ENCODE measurements around the gene CHST4. TPM values are rescaled to one million over a fixed set of nuclear protein-coding genes. Genes with fewer than 3 reads are reported as not detected.

CHST4 gene
- polyA plus RNA-seq, 1 of the 3 experiments (the other 2 are of a cell fraction): 0.08 TPM

DNA sequence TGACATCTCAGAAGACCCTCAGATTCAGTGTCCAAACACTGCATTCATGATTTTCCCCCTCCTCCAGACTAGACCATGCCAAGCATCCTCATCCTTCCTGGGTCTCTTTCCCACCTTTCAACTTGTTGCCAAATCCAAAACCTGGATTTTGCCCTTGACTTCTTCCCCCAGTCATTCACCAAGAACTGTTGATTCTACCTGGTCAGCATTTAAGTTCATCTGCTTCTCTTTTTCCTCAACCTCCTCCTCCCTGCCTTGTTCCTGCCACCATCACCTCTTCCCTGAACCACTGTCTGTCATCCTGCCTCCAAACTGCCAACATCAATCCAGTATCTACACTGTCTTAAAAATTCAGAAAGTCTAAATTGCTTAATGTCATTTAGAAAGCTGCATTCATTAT is 20.9 kb downstream of the CHST4 start:
- no peaks in the 10 kb centered on the region for H3K4me1 ChIP-seq (ENCODE audit: control insufficient read depth in 1 of 2, insufficient read depth in 2 of 2, low read depth in 1 of 2, low read length in 1 of 2)
- TF ChIP-seq, protein P1, sequence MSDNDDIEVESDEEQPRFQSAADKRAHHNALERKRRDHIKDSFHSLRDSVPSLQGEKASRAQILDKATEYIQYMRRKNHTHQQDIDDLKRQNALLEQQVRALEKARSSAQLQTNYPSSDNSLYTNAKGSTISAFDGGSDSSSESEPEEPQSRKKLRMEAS (IDR thresholded peaks at IDR 0.05; ENCODE audit: low read depth): no peak
- TF ChIP-seq USF1 (IDR thresholded peaks at IDR 0.05; ENCODE audit: borderline replicate concordance, low read depth) (no peak), JUND (IDR thresholded peaks at IDR 0.05) (no peak), TEAD4 (IDR thresholded peaks at IDR 0.05; ENCODE audit: borderline replicate concordance, insufficient read depth) (no peak), CHD2 (IDR thresholded peaks at IDR 0.05; ENCODE audit: low read length, partially characterized antibody) (no peak), YY1 (IDR thresholded peaks at IDR 0.05; ENCODE audit: low read depth) (no peak)
- no peak overlapping the region for H3K27ac ChIP-seq (ENCODE audit: low read depth in 2 of 2, low read length in 1 of 2)
- CTCF ChIA-PET: interaction anchor here (2.5 kb wide), 1 partner anchor 64 kb away, joined by 7 read pairs; no protein-coding TSS in a partner anchor
- no peak overlapping the region for H3K4me2 ChIP-seq
- H3K4me3 ChIP-seq (ENCODE audit: low read depth in 2 of 2, low read length in 1 of 2): no peak overlapping the region
- no peak overlapping the region for H3K9ac ChIP-seq
- H3K9me2 ChIP-seq: no peaks in the 10 kb centered on the region
- H2AFZ ChIP-seq (ENCODE audit: low read depth): no peak overlapping the region
- no peaks in the 10 kb centered on the region for H3K36me3 ChIP-seq (replicated peaks in 1 of 2; ENCODE audit: control insufficient read depth in 1 of 2, insufficient read depth in 2 of 2, low read length in 1 of 2)
- no peaks in the 10 kb centered on the region for H3F3A ChIP-seq (replicated peaks; ENCODE audit: insufficient read depth)
- no peak for DNase-seq
- no peaks in the 10 kb centered on the region for H3K79me2 ChIP-seq (ENCODE audit: insufficient read depth)
- POLR2A ChIA-PET: no interaction called here
- no peaks in the 10 kb centered on the region for H4K20me1 ChIP-seq (ENCODE audit: insufficient read depth)
- H3K9me3 ChIP-seq: no peaks in the 10 kb centered on the region; the same call in 1 of the 2 replicates
- H3K27me3 ChIP-seq (ENCODE audit: insufficient read depth): no peaks in the 10 kb centered on the region; the same call in 1 of the 2 replicates

DNA sequence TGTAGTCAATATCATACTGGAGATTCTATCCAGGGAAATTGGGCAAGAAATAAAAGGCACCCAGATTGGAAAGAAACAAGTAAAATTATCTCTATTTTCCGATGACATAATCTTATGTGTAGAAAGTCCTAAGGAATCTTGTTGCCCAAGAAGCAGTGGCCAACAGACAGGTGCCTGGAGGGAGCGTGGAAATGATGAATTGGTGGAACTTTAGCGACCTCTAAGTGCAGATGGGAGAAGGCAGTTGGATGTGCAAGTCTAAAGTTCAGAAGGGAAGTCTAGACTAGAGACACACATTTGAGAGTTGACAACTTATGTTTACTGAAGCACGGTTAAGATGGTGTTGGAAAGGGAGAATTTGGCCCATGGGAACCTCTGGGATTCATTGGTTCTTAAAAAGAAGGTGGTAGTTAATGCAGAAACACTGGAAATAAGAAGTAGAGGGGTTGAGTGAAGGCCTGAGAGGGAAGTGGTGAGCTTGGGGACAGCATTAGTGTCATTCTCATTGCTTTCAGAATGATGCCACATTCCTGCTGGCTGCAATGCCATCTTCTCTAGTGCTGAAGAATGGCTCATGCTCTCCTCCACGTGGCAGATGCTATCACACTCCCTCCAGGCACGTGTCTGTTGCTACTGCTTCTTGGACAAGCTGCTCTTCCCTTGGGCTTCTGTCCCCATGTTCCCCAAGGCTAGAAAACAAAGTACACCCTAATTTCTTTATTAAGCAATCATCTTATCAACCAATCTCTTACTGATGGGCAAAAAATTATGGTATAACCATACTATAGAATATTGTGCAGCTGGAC is 26.7 kb downstream of the CHST4 start:
- no peak overlapping the region for H3K27ac ChIP-seq (ENCODE audit: low read depth in 2 of 2, low read length in 1 of 2)
- no peaks in the 10 kb centered on the region for H3K9me2 ChIP-seq
- no peak overlapping the region for H3K4me3 ChIP-seq (ENCODE audit: low read depth in 2 of 2, low read length in 1 of 2)
- POLR2A ChIA-PET: no interaction called here
- no peak for DNase-seq
- no peaks in the 10 kb centered on the region; the same call in 1 of the 2 replicates for H3K9me3 ChIP-seq
- no peak overlapping the region for H3K4me2 ChIP-seq
- H2AFZ ChIP-seq (ENCODE audit: low read depth): no peak overlapping the region
- H3K79me2 ChIP-seq (ENCODE audit: insufficient read depth): no peaks in the 10 kb centered on the region
- 9% methylated on average over 6 of the region's 6 CpGs for WGBS (ENCODE audit: low lambda C conversion rate)
- no peaks in the 10 kb centered on the region for H3K4me1 ChIP-seq (ENCODE audit: control insufficient read depth in 1 of 2, insufficient read depth in 2 of 2, low read depth in 1 of 2, low read length in 1 of 2)
- no peaks in the 10 kb centered on the region for H4K20me1 ChIP-seq (ENCODE audit: insufficient read depth)
- H3K9ac ChIP-seq: no peak overlapping the region
- no peaks in the 10 kb centered on the region for H3K36me3 ChIP-seq (replicated peaks in 1 of 2; ENCODE audit: control insufficient read depth in 1 of 2, insufficient read depth in 2 of 2, low read length in 1 of 2)
- CTCF ChIA-PET: interaction anchor here (1.0 to 1.3 kb wide), 3 partner anchors 12 to 58 kb away, joined by 3 to 4 read pairs (median 4); no protein-coding TSS in a partner anchor
- no peaks in the 10 kb centered on the region for H3F3A ChIP-seq (replicated peaks; ENCODE audit: insufficient read depth)
- no peaks in the 10 kb centered on the region; the same call in 1 of the 2 replicates for H3K27me3 ChIP-seq (ENCODE audit: insufficient read depth)
- TF ChIP-seq, protein P1 (IDR thresholded peaks at IDR 0.05; ENCODE audit: low read depth): no peak
- TF ChIP-seq CTCF (IDR thresholded peaks at IDR 0.05) (no peak), POLR2AphosphoS5 (IDR thresholded peaks at IDR 0.05; ENCODE audit: low read depth, low read length) (no peak), ZBTB33 (IDR thresholded peaks at IDR 0.05; ENCODE audit: borderline replicate concordance, low read depth) (no peak), MXI1 (IDR thresholded peaks at IDR 0.05; ENCODE audit: low read depth, low read length) (no peak), NRF1 (IDR thresholded peaks at IDR 0.05; ENCODE audit: low read depth, low read length) (no peak), USF1 (IDR thresholded peaks at IDR 0.05; ENCODE audit: borderline replicate concordance, low read depth) (no peak), JUND (IDR thresholded peaks at IDR 0.05) (no peak), SMC3 (IDR thresholded peaks at IDR 0.05; ENCODE audit: low read depth, low read length) (no peak), RAD21 (IDR thresholded peaks at IDR 0.05; ENCODE audit: low read length) (no peak), GATA2 (CRISPR knock-in tag; IDR thresholded peaks at IDR 0.05) (no peak), EZH2phosphoT487 (IDR thresholded peaks at IDR 0.05; ENCODE audit: borderline replicate concordance, low read depth) (no peak), YY1 (IDR thresholded peaks at IDR 0.05; ENCODE audit: low read depth) (no peak)
- TF ChIP-seq, protein P2, sequence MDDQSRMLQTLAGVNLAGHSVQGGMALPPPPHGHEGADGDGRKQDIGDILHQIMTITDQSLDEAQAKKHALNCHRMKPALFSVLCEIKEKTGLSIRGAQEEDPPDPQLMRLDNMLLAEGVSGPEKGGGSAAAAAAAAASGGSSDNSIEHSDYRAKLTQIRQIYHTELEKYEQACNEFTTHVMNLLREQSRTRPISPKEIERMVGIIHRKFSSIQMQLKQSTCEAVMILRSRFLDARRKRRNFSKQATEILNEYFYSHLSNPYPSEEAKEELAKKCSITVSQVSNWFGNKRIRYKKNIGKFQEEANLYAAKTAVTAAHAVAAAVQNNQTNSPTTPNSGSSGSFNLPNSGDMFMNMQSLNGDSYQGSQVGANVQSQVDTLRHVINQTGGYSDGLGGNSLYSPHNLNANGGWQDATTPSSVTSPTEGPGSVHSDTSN (IDR thresholded peaks at IDR 0.05): no peak
- TF ChIP-seq, protein P3, sequence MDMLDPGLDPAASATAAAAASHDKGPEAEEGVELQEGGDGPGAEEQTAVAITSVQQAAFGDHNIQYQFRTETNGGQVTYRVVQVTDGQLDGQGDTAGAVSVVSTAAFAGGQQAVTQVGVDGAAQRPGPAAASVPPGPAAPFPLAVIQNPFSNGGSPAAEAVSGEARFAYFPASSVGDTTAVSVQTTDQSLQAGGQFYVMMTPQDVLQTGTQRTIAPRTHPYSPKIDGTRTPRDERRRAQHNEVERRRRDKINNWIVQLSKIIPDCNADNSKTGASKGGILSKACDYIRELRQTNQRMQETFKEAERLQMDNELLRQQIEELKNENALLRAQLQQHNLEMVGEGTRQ (IDR thresholded peaks at IDR 0.05; ENCODE audit: borderline replicate concordance, low read depth, low read length): no peak

All from SK-N-SH (cell line).